ENCODE data around the gene CLK2. TPM values are rescaled to one million over a fixed set of nuclear protein-coding genes. Genes with fewer than 3 reads are reported as not detected.

The CLK2 gene
- total and polyA plus RNA-seq, 2 experiments from 2014 or later: 27.2 to 54.6 TPM

GRCh38 chr1:155261493-155261851 lies 11.8 kb downstream of the CLK2 start:
- no peaks in the 10 kb centered on the region for H3K27me3 ChIP-seq (ENCODE audit: insufficient read depth)
- H3K27ac ChIP-seq (ENCODE audit: low read depth): 0 out of 2 replicates have a peak overlapping the region, but pooled peaks have one; percentile 55
- H3K4me3 ChIP-seq: peak overlapping the region; percentile 62
- H4K20me1 ChIP-seq (replicated peaks; ENCODE audit: insufficient read depth): 0 out of 2 replicates have a peak, but pooled peaks cover 5% of the 10 kb centered on the region
- H3K79me2 ChIP-seq (replicated peaks; ENCODE audit: insufficient read depth): peaks cover 10% of the 10 kb centered on the region
- Mint-ChIP-seq H3K4me3 (peak overlapping the region; percentile 94), H3K27me3 (ENCODE audit: insufficient read depth, low read depth, poor library complexity) (peaks cover 18% of the 10 kb centered on the region), H3K27ac (peak overlapping the region; percentile 97), H3K4me1 (peaks cover 16% of the 10 kb centered on the region), H3K36me3 (ENCODE audit: low read depth) (peaks cover 62% of the 10 kb centered on the region), H3K9me3 (peaks cover 7% of the 10 kb centered on the region; the same call in 1 of the 3 replicates)
- peak overlapping the region; percentile 44; the same call in 1 of the 2 replicates for H2AFZ ChIP-seq
- peaks cover 9% of the 10 kb centered on the region for H3K4me1 ChIP-seq (ENCODE audit: insufficient read depth)
- H3K4me2 ChIP-seq: peak overlapping the region; percentile 84
- no peaks in the 10 kb centered on the region for H3K9me2 ChIP-seq (ENCODE audit: insufficient read depth)
- ATAC-seq (no peak; the same call in 2 of the 3 replicates), DNase-seq (ENCODE audit: low spot score) (no peak)
- peaks cover 43% of the 10 kb centered on the region for H3K36me3 ChIP-seq (ENCODE audit: insufficient read depth)
- peaks cover 46% of the 10 kb centered on the region for H3F3A ChIP-seq (replicated peaks; ENCODE audit: low read depth)
- TF ChIP-seq CREB1 (CRISPR knock-in tag; IDR thresholded peaks at IDR 0.05; ENCODE audit: low read depth) (no peak), ZNF462 (CRISPR knock-in tag; IDR thresholded peaks at IDR 0.05) (no peak), NANOG (IDR thresholded peaks at IDR 0.05; ENCODE audit: borderline replicate concordance) (no peak), EZH2phosphoT487 (IDR thresholded peaks at IDR 0.05; ENCODE audit: unreplicated experiment) (no peak), ETS1 (IDR thresholded peaks at IDR 0.05) (no peak), JUNB (IDR thresholded peaks at IDR 0.05; ENCODE audit: unreplicated experiment) (no peak), CTCF (conservative IDR thresholded peaks at IDR 0.05; ENCODE audit: low read depth in 2 of 2) (peak; percentile 12 to 23; a peak in 1 of 4 replicates)
